Smooth muscle cell of the brain vasculature (primary cell): ENCODE data around the gene NOC4L.
"Not testable (repeated sequence)": the region's sequence is repeated elsewhere in the genome, so short reads cannot be mapped to it uniquely, and the experiment has no call there.

ENCODE experiments used
- DNase-seq: peaks from one replicate; pipeline ENCODE4 v3.0.0-alpha.2; 2012; ENCODE audit warnings: low read depth, low spot score

The NOC4L gene

DNA sequence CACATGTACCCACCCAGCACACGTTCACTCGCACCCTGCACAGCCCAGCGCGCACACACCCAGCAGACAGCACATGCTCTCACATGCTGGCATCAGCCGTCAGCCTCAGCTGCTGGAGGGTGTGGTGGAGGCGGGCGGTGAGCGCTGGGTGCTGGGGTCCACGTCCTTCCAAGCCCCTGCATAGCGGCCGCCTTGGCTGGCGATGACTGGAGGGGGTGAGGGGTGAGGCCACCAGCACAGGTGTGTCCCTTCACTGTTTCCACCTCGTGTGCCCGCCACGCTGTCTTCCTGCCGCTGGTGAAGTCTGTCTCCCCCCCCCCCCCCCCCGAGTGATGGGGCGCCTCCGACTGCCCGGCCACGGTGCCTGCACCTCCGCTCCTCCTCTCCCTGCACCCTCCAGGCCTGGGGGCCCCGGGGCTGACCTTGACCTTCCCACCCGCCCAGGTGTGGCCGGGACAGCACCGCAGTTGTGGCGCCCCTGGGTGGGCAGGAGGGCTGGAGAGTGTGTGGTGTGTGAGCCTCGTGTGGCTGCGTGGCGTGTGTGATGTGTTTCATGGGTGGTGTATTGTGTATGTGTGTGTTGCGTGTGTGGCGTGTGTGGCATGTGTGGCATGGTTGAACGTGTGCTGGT lies 37.4 kb downstream of the NOC4L start:
- no peak for DNase-seq

DNA sequence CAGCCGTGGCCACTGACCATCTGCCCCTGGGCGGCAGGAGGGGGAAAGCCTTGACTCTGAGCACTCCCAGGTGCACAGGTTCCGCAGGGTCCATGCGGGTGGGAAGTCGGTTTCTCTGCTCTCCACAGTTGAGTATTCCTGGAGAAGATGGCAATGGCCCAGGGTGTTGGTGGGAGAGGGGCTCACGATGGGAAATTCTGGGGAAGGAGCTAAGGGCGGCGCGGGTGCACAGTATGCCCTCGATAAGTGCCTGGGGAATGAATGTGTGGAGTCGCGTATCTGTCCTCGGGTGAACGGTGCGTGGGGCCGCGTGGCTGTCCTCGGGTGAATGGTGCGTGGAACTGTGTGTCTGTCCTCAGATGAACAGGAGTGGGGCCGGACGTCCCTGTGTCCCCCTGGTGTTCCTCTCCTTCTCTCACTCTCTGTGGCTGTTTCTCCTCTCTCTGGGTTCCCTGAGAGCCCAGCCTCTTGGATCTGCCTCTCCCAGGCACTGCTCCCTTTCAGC lies 38.0 kb downstream of the NOC4L start:
- no peak for DNase-seq

DNA sequence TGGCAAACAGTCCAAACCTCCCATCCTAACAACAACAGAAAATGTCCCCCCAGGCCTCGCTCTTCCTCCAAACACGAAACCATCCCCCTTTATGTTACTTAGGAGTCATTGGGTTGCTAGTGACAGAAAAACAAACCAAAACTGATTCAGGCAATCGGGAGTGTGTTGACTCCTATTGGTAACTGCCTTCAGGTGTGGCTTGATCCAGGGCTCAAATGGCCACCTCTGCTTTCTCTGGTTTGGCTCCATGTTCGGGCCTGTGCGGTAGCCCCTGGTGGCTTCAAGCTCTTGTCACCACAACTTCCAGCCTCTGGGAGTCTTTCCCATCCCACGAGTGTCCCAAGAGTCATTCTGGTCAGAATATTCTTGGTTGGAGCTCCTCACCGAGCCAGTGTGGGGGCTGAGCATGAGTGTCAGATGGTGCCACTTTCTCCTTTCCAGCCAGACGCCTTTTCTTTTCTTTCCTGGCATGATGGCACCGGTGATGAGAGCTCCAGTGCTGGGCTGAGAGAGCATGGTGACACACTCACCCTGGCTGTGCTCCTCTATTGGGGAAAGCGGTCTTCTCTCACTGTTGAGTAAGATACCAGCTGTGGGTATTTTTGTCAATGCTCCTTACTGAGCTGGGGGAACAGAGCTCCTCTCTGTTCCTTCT lies 38.6 kb downstream of the NOC4L start:
- no peak for DNase-seq

DNA sequence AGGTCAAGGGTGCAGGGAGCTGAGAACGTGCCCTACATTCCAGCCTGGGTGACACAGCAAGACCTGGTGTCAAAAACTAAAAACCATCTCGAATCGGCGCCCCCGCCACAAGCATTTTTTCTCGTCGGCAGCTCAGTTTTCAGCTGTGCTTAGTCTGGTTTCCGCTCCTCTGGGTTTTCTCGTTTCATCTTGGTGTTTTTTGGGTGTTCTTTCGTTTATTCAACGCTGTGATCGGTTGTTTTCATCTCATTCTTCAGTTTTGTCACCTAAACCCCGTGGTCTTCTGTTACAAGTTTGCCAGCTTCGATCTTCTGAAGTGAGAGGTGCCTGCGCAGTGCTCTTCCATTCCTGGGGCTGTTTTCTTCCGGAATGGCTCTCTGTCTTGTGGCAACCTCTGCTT lies 41.4 kb downstream of the NOC4L start:
- no peak for DNase-seq

DNA sequence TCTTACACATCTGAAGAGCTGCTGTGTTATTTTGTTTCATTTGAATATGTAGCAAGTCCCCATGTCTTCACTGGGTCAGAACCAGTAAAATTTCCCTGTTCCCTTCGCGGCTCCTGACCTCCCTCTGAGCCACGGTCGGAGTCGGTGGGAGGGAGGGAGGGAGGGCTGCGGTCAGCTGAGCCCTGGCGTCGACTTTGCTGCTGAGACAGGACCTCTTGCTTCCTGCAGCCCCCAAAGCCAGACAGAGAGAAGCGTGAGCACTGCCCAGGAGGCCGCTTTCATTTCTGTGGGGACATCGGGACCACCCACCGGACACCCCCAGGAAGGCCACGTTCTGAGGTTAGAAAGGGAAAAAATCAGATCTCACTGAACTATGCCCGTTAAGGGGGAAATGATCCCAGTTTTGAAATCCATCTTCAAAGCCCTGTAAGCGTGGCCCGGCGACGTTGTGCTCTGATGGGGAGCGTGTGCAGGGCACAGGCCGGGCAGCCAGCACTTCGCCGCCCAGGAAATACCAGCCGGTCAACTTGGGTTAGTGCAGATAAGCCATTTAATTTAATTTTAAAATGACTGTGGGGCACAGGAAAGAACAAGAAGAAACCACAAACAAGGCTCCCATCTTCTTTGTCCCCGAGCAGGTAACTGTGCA lies 42.1 kb downstream of the NOC4L start:
- DNase-seq = no peak

DNA sequence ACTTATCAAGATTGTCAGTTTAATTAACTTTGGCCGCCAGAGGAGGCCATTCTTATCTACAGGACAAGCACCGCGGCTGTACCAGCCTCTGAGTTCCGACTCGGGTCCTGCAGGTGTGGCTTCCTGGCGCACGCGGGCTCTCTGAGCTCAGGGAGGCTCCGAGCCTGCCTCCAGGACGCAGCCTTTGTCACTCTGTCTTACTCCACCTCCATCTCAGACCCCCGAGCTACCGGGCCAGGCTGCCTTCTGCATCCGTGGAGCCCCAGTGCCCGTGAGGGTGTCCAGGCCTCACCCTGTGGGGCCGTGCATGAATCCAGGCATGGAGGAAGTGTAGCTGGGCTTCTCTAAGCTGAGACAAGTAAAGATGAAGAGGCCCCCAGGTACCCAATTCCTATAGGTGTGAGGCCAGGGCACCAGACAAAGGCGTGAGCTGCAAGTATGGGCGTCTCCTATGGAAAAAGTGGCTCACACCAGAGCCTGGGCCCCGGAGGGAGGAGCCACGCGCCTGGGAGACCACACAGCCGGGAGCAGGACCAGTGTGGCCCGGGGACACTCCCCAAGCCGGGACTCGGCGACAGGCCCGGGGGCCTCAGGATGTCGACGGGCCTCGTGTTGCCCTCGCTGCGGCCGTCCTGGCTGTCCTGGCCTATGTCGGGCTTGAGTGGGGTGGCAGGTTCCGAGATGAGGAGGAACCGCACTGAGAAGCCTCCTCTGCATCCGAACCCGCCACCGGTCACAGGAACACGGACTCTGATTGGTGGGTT lies 42.8 kb downstream of the NOC4L start:
- DNase-seq = no peak

DNA sequence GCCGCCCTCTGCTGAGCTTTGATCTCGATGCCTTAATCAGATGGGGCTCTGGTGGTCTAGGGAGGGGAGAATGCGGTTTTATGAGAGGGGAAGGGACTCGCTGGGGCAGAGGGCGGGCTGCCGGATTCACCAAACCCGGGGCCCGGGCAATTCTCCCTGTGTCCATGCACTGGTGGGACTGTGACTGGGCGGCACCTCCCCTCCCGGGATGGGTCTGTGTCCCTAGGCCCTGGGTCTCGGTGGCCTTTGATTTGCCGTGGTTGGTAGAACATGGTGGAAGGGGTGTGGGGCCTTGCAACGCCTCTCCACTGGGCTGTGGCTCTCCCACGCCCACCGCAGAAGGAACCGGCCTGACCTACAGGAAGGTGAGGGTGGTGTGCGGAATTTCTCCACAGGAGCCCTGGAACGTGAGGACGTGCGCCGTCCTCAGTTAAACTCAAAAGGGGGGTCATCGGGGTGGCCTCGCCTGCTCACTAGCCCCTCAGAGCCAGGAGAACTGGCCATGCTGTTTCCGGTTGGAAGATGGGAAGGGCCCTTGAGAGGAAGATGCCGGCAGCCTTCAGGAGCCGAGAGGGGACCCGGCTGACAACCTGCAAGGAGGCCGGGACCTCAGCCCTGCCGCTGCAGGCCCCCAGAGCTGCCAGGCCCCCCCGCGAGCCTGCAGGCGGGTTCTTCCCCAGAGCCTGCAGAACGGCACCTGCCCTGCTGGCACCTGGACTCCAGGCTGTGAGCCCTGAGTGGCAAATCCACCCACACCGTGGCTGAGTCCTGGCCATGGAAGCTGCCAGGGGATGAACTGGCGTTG lies 43.6 kb downstream of the NOC4L start:
- DNase-seq = no peak

DNA sequence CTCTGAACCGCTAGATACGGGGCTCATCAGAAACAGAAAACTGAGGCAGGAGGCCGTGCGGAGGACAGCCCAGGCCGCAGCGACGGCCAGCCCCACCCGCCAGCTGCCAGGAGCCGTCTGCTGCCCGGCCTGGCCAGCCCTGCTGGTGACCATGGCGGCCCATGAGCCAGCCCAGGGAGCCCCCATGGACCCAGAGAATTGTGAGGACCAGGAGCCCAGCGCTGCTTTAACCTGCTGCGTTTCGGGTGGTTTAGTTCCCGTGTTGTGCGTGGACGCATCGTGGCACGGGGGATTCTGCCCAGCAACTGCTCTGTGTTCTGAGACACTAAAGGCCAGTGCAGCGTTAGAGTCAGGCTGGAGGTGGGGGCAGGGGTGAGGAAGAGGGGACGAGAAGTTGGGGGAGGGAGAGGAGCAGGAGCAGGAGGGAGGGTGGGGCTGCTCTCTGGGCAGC lies 44.2 kb downstream of the NOC4L start:
- DNase-seq = no peak

DNA sequence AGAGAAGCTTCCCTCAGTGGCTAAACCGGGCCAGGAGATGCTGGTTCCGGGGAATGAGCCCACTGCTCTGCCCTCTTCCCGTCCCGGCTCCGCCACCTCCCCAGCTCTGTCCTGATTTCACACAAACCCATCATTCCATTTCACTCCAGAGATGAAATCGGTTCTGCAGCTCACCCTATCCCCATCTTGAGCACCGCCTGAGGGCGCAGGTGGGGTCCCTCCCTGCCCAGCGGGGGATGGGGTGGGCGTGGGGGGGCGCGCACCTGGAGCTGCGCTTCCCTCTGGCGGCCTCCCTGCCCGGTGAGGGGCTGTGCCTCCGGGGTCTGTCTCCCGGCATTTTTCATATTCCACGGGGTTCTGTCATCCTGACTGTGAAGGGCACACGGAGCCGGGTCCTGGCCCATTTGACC lies 44.7 kb downstream of the NOC4L start:
- DNase-seq = no peak

DNA sequence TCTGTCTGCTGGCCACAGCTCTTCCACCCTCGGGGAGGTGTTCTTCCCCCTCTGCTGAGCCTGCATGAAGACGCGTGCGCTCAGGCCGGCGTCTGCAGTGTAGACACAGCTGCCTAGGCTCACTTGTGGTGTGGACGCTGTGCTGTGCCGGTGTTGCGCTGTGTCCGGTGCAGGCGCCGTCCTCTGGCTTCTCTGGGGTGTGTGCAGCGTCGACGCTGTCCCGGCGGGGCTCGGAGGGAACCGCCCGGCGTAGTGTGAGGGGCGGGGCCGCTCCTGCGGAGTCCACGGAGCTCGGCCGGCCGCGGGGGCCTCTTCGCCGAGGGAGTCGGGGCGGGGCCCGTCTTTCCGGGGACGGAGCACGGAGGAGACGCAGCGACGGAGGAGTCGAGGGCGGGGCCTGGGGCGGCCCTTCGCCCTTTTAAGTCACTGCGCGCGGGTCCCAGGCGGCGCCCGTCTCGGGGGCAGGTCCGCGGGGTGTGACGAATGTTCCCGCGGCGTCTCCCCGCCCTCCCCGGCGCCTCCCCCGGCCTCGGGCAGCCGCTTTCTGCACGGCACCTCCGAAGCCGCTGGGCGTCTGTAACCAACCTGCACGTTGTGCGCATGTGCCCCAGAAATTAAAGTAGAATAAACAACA lies 45.2 kb downstream of the NOC4L start:
- no peak for DNase-seq

DNA sequence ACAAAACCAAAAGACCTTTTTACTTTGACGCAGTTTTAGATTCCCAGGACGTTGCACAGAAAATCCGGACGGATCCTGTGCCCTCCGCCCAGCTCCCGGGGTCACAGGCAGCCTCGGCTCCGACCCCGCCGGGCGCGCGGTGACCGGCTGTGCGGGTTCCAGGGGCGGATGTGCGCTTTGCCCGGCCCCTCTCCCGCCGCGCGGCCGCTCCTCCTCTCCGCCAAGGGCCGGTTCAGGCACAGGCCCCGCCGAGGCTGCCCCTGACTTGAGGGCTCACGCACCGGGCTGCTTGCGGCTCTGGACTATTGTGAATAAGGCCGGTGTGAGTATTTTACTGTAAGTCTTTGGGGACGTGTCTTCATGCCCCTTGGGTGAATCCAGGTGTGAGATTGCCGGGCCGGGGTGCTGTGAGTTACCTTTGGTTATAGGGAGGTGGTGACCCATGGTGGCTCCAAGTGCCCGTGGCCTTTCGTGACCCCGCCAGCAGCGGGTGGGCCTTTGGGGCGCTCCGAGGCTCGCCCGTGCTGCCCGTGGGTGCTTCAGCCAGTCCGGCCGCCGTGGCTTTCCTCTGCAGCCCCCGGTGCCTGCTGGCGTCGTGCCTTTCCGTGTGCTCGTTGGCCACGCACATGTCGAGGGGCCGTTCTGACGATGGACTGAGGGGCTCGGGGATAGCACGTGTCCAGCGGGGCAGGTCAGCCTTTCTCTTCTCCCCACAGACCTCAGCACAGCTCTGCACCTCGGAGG lies 45.9 kb downstream of the NOC4L start:
- DNase-seq = no peak

DNA sequence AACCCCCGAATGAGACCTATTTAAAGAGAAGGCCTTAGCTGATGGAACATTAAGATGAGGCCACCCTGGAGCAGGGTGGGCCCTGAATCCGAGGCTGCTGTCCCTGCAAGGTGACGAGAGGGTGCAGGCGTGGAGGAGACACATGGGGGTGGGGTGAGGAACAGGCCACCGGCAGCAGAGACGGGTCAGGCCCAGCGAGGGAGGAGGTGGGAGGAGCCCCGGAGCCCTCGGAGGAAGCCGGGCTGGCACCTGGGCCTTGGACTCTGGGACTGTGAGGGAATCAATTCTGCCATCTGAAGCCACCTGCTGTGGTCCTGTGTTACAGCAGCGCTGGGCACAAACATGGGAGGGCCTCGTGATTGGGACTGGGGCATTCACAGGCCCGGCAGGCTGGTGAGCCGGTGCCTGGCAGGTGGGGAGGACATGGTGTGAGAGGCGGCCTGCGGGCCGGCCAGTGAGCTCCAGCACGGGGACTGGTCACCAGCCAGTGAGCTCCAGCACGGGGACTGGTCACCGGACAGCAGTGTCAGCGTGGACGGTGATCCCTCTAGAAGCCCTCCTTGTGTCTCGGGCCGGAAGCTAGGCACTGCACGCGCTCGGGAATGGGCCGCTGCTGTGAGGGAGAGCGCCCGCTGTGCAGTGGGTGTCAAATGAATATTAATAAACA lies 46.7 kb downstream of the NOC4L start:
- DNase-seq = no peak

DNA sequence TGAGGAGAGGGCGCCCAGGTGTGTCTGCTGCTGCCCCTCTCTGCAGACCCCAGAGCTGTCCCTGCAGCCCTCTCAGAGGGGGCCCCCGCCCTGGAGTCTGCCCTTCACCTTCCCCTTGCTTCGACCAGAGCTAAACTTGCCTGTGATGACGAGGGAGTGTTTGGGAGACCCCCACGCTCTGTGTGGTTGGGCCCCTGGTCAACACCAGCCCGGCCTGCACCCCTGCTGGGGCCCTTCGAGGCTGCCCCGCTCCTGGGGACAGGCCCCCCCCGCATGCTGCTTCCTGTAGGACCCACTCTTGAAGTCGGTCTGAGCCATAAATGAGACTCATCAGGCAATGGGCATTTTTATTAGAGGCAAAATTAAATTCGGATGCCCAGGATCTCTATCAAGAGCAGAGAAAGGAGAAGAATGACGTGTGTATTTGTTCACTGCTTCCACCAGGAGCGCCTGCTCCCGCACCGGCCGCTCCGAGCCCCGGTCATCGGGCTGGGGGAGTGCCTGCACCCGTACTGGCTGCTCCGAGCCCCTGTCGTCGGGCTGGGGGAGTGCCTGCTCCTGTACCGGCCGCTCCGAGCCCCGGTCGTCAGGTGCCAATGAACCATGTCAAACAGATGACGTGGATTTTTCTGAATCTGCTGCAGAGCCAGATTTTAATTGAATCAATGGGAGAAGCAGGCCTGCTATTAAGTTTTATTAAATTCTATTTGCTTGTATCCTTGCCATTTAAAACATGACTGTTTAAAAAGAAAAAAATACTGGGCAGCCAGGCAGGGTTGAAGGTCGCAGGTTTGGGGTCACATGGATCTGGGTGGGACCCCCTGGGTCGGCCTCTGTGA lies 47.7 kb downstream of the NOC4L start:
- no peak for DNase-seq

DNA sequence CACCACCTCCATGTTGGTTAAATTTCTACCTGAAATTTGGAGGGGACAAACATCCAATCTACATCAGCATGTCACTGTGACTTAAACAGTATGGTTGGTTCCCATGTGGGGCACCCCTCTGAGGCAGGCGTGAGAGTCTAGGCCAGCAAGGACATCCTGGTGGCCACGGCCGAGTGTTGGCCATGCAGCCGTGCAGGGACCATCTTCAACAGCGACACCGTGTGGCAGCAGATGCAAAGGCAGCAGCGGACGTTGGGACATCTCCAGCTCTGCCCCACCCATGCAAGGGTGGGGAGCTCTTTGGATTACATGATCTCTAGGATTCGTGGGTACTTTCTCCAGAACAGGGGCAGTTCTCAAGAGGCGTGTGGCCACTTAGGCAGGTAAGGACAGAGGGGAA lies 49.8 kb downstream of the NOC4L start:
- DNase-seq = no peak

DNA sequence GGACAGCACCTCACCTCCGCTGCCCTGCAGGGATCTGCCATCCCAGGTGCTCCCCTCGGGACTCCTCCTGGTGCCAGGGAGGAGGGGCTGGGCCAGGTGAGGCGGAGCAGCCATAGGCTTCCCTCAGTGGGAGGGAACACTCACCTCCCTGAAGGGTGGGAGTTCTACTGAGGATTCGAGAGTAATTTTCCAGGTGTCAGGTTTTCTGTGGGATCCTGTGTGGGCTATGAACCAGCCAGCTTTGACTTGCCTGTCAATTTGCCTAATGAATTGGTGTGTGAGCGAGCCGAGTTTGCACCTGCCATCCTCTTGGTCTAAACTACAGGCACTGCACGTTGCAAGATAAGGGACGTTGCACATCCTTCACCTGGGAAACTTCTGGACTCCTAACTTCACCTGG lies 50.3 kb downstream of the NOC4L start:
- DNase-seq = no peak

DNA sequence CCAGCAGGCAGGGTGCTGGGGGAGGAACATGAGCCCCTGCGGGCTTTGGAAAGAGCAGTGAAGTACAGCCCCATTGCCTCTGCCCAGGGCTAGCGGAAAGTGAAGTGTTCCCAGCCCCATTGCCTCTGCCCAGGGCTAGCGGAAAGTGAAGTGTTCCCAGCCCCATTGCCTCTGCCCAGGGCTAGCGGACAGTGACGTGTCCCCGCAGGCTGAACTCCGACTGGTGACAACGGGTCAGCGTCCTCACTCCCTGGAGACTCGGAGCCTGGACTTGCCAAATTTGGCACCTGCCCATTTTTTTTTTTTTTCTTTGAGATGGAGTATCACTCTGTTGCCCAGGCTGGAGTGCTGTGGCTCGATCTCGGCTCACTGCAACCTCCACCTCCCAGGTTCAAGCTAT lies 51.0 kb downstream of the NOC4L start:
- DNase-seq = not testable (repeated sequence)

DNA sequence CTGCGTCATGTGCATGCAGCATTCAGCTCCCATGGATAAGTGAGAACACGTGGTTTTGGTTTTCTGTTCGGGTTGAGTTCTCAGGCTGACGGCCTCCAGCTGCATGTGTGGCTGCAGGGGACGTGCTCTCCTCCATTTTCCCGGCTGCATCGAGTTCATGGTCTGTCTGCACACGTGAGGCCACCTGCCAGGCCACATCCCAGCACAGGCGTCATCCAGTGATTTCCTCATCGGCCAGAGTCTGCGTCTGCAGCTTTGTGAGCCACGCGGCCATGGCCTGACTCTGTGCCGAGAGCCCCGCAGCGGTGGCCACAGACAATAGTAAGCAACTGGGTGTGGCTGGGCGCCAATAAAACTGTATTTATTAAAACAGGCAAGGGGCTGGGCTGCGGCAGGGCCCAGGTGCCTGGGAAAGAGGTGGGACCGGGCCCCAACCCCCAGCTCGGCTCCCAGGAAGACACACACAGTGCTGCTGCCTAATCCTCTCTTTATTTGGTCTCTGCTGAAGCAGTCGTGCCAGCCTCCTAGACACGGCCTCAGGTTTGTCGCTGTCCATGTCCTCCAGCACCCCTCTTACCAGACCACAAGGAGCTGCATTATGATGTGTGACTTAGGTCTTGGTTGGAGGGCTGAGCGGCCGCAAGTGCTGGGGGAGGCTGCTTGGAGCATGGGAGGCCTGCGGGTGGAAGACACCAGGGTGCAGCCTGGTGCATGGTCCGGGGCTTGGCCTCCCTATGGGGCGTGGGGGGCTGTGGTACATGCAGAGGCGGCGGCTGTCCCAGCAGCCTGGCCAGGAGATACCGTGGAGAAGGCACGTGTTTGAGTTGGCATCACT lies 52.0 kb downstream of the NOC4L start:
- DNase-seq = no peak

DNA sequence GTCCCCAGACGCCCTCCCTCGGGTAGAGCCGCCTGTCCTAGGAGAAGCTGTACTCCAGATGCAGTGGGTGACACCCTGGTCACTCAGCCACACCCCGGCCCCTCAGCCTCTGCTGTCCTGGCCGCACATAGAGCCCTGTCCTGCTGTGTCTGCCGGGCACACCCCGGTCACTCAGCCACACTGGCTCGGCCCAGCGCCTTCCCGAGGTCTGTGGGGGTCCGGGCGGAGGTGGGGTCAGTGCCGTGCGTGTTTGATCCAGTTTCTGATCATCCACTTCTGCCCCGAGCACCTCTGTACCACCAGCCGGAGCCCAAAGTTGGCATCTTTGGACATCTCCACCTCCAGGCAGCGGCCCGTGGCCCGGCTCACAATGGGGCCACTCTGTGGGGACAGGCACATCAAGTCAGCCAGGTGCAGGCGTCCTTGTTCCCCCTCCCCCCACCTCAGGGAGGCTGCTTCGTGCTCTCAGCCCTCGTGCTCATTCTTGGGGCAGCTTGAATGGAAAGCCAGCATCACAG lies 52.7 kb downstream of the NOC4L start:
- DNase-seq = no peak
